Naive B cell (primary cell): Measurements from ENCODE around the gene PAPSS2. TPM values are rescaled to one million over a fixed set of nuclear protein-coding genes. Genes with fewer than 3 reads are reported as not detected.
A peak's percentile ranks its signal among the peaks of the same experiment; 100 is the strongest.

Experiments
- ATAC-seq, 2 donors: fragments of 150-1000 bp; cut with Tn5 transposase; 2 replicates each; pipeline ENCODE4 v1.10.0; 2021; ENCODE audit warnings: low read depth in 2 of 2, mild to moderate bottlenecking in 2 of 2, moderate library complexity in 2 of 2
- DNase-seq: peaks from one replicate; pipeline ENCODE4 v3.0.0; 2022
- H3K27ac Mint-ChIP-seq, 6 donors: one replicate each; pipeline ENCODE4 v1.8.0; 2020 to 2022; ENCODE audit warnings: mild to moderate bottlenecking in 6 of 6, mixed read lengths in 6 of 6, moderate library complexity in 5 of 6, inconsistent platforms in 2 of 6
- H3K27me3 Mint-ChIP-seq, 3 donors: one replicate each; pipeline ENCODE4 v1.8.0; 2021 to 2022; ENCODE audit warnings: mixed read lengths in 3 of 3, mild to moderate bottlenecking in 1 of 3
- H3K36me3 Mint-ChIP-seq, 2 donors: one replicate each; pipeline ENCODE4 v1.8.0; 2020 to 2022; ENCODE audit warnings: mixed read lengths in 2 of 2, inconsistent platforms in 1 of 2, mild to moderate bottlenecking in 1 of 2
- H3K4me1 Mint-ChIP-seq, 3 donors: one replicate each; pipeline ENCODE4 v1.8.0; 2020 to 2022; ENCODE audit warnings: mixed read lengths in 3 of 3, inconsistent platforms in 1 of 3, mild to moderate bottlenecking in 1 of 3, moderate library complexity in 1 of 3
- H3K4me3 Mint-ChIP-seq, 8 donors: one replicate each; pipeline ENCODE4 v1.8.0; 2020 to 2022; ENCODE audit warnings: mild to moderate bottlenecking in 8 of 8, mixed read lengths in 8 of 8, moderate library complexity in 8 of 8, inconsistent platforms in 2 of 8
- H3K9me3 Mint-ChIP-seq, 7 donors: one replicate each; pipeline ENCODE4 v1.8.0; 2020 to 2022; ENCODE audit warnings: mixed read lengths in 7 of 7, mild to moderate bottlenecking in 5 of 7, inconsistent platforms in 2 of 7, moderate library complexity in 1 of 7
- polyA plus RNA-seq, 6 donors: library from polyadenylated mRNA; unstranded; fragments of 300-500 nt; fragmentation: Illumina TruSeq; gene quantifications; one replicate each; pipeline ENCODE4 v1.2.3, GENCODE V29; 2021; ENCODE audit warnings: low read depth in 6 of 6

PAPSS2 gene
- polyA plus RNA-seq, 6 donors from 2014 or later: 0.07 to 0.13 TPM; not detected in 4

DNA sequence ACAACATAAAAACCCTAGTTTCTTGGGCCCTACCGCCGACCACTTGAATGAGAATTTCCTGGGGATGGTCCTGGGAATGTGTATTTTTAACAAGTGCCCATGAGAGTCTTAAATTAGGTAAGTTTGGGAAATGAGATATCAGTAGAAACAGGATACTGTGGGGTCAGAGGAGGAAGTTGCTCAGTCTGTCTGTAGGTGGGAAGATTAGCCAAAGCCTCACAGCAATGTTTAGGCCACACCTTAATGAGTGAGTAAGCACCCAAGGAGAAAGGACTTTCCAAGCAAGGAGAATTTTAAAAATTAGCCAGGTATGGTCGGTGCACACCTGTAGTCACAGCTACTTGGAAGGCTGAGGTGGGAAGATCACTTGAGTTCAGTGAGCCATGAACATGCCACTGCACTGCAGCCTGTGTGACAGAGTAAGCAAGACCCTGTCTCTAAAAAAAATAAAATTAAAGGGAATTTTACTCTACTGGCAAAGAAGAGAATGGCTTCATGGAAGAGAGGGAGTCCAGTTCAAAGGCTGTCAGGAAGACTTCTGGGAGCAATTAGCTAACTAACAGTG lies 31.9 kb downstream of the PAPSS2 start:
- no peaks in the 10 kb centered on the region for H3K4me1 Mint-ChIP-seq

GRCh38 chr10:87692956-87693484 lies 33.3 kb downstream of the PAPSS2 start:
- Mint-ChIP-seq H3K27ac (no peak overlapping the region), H3K4me1 (no peaks in the 10 kb centered on the region), H3K4me3 (no peak overlapping the region), H3K9me3 (no peaks in the 10 kb centered on the region), H3K36me3 (no peaks in the 10 kb centered on the region), H3K27me3 (peaks cover 0 to 6% (median 6%) of the 10 kb centered on the region in 3 donors)
- no peak for DNase-seq
- no peak for ATAC-seq

More for the DNA sequence above, 31.9 kb downstream of the PAPSS2 start:
- Mint-ChIP-seq H3K9me3 (no peaks in the 10 kb centered on the region), H3K27me3 (no peaks in the 10 kb centered on the region), H3K4me3 (no peak overlapping the region), H3K27ac (no peak overlapping the region), H3K36me3 (no peaks in the 10 kb centered on the region)
- ATAC-seq: no peak
- no peak for DNase-seq

DNA sequence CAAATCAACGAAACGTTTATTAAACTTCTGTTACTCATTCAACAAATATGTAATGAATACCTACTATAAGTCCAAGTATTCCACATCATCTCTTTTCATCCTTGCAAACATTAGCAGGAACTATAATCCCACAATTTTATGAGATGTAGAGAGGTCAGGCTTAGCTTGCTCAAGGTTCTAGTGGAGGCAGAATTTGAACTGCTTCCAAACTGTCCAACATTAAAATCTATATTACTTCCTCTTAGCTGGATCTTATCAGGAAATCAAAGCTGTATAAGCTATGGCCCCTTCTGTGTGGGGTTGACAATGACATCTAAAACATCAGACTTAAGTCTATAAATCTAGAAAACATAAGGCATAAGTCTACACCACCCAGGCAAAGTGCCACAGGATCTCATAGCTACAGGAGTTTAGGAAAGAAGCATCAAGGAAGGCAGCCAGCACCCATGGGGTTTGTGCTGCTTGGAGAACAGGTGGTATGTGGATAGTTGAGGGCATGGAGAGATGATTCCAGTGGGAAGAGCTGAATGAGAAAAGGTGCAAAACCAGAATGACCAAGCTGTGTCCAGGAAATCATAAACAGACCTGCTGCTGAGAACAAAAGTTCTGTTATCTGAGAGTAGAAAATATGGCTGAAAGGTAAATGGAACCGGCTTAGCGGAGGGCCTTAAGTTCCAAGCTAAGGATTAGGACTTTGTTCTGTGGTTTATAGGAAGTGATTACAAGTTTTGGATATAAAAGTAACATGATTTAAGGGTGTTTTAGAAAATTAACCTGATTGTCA lies 34.5 kb downstream of the PAPSS2 start:
- no peak overlapping the region for H3K27ac Mint-ChIP-seq
- H3K4me3 Mint-ChIP-seq: no peak overlapping the region
- H3K27me3 Mint-ChIP-seq: peaks cover 0 to 6% (median 6%) of the 10 kb centered on the region in 3 donors
- no peaks in the 10 kb centered on the region for H3K4me1 Mint-ChIP-seq
- DNase-seq (no peak), ATAC-seq (no peak)
- no peaks in the 10 kb centered on the region for H3K36me3 Mint-ChIP-seq
- no peaks in the 10 kb centered on the region for H3K9me3 Mint-ChIP-seq

GRCh38 chr10:87695074-87695473 lies 35.4 kb downstream of the PAPSS2 start:
- Mint-ChIP-seq H3K4me1 (no peaks in the 10 kb centered on the region), H3K27ac (no peak overlapping the region), H3K27me3 (peaks cover 0 to 6% (median 6%) of the 10 kb centered on the region in 3 donors), H3K9me3 (no peaks in the 10 kb centered on the region), H3K36me3 (no peaks in the 10 kb centered on the region), H3K4me3 (no peak overlapping the region)
- DNase-seq (no peak), ATAC-seq (no peak)

DNA sequence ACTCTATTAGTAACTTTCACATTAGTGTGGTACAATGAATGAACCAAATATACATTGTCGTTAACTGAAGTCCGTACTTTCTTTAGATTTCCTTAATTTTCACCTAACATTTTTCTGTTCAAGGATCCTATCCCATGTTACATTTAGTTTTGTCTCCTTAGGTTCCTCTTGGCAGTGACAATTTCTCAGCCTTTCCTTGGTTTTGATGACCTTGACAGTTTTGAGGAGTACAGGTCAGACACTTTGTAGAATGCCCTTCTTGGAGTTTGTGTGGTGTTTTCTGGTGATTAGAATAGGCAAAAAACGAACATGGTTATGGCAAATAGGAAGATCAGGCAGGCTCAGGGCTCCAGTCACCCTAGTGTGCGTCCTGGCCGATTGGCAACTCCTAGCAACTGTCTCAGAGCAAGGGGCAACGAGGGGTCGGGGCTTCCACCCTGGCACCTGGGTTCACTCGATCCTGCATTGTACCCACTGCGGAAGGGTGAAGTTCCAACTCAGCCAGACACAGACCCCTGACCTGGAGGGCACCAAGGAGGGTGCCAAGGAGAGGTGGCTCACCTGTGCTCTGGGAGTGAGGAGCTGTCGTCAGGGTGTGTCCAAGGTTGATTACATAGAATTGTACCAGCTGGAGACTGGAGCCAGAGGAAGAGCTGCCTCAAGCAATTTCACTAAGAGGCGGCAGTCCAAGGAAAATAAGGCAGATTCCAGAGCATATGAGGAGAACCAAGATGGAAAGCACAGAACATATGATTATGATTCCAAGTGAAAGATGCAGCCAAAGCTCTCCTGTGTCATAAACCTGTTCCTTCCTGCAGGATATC lies 37.5 kb downstream of the PAPSS2 start:
- Mint-ChIP-seq H3K27me3 (peaks cover 0 to 6% (median 6%) of the 10 kb centered on the region in 3 donors), H3K4me3 (no peak overlapping the region), H3K9me3 (no peaks in the 10 kb centered on the region), H3K36me3 (no peaks in the 10 kb centered on the region), H3K27ac (no peak overlapping the region), H3K4me1 (no peaks in the 10 kb centered on the region)
- DNase-seq: no peak
- ATAC-seq: no peak

- Mint-ChIP-seq H3K27me3 (peaks cover 0 to 9% (median 6%) of the 10 kb centered on the region in 3 donors), H3K9me3 (no peaks in the 10 kb centered on the region), H3K36me3 (no peaks in the 10 kb centered on the region), H3K4me3 (no peak overlapping the region), H3K27ac (no peak overlapping the region), H3K4me1 (no peaks in the 10 kb centered on the region)
- DNase-seq (no peak), ATAC-seq (no peak)
Observed at GRCh38 chr10:87700031-87700796, 40.5 kb downstream of the PAPSS2 start.

DNA sequence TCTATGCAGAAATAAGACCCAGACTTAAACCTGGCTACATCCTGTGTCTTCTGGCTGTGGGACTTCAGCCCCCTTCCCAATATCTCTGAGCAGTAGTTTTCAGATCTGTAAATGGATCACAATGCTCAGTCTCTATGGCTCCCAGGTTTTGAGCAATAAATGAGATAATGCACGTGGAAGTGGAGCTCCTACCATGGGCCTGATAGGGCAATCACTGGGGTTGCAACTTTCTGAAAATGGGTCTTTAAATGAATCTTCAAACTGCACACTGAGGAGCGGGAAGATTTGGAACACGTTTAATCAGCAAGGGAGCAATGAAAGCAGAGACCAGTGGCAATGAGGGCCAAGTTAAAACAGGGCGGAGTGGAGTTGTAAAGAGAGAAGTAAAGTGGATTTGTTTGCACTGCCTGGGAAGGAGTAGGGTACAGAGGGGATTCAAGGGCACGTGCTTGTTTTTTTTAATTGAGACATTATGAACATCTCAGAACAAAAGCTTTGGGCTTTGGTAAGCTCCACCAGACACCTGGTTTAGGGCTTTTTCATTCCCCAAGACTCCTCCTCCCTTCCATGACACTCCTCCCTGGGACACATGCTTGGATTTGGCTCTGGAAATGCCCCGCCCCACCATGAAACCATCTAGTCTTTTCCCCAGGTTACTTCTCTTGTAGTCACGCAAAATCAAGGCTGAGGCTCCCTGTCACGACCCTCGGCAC lies 42.7 kb downstream of the PAPSS2 start:
- H3K27me3 Mint-ChIP-seq: peaks cover 0 to 7% (median under 1%) of the 10 kb centered on the region in 3 donors
- ATAC-seq: no peak
- no peaks in the 10 kb centered on the region for H3K4me1 Mint-ChIP-seq
- no peak overlapping the region for H3K4me3 Mint-ChIP-seq
- no peaks in the 10 kb centered on the region for H3K9me3 Mint-ChIP-seq
- DNase-seq: no peak
- H3K36me3 Mint-ChIP-seq: no peaks in the 10 kb centered on the region
- peak overlapping the region in 1 of 6 donors; percentile 78 for H3K27ac Mint-ChIP-seq

DNA sequence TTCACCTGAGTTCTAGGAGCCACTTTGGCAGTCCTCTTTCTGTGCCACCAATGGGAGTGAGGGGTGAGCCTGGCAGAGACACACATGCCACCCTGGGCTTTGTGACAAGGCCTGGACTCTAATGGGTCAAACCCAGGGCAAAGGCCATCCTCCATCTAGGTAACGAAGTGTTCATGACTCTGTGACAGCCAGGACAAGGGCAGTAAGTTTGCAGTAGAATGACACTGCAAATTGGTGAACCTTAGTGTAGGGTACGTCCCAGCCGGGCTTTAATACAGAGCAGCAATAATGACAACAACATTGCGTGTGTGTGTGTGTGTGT lies 43.3 kb downstream of the PAPSS2 start:
- Mint-ChIP-seq H3K4me3 (no peak overlapping the region), H3K9me3 (no peaks in the 10 kb centered on the region), H3K4me1 (no peaks in the 10 kb centered on the region)

DNA sequence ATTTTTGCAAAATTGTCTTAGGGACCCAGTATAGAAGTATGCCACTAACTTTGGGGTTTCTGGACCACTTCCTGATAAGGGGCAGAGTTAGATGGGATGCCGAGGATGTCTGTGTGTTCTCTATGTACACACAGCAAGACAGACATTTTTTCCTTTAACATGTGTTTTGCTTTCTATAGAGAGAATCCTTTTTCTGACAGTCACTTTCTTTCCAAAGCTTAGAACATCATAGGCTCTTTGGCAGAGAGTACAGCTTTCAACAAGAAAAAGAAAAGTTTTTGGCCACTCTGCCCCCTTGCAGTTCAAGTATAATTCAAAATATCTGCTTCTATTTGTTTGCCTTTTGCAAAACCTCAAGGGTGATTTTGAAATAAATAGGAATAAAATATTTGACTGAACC lies 44.1 kb downstream of the PAPSS2 start:
- H3K9me3 Mint-ChIP-seq: no peaks in the 10 kb centered on the region
- H3K36me3 Mint-ChIP-seq: no peaks in the 10 kb centered on the region
- DNase-seq: no peak
- peaks cover 0 to 4% (median 0%) of the 10 kb centered on the region in 3 donors for H3K27me3 Mint-ChIP-seq
- ATAC-seq: no peak
- no peaks in the 10 kb centered on the region for H3K4me1 Mint-ChIP-seq
- no peak overlapping the region for H3K4me3 Mint-ChIP-seq
- no peak overlapping the region for H3K27ac Mint-ChIP-seq

More for the DNA sequence above, 43.3 kb downstream of the PAPSS2 start:
- DNase-seq (no peak), ATAC-seq (no peak)
- Mint-ChIP-seq H3K36me3 (no peaks in the 10 kb centered on the region), H3K27me3 (peaks cover 0 to 4% (median 0%) of the 10 kb centered on the region in 3 donors), H3K27ac (peak overlapping the region in 1 of 6 donors; percentile 78)

DNA sequence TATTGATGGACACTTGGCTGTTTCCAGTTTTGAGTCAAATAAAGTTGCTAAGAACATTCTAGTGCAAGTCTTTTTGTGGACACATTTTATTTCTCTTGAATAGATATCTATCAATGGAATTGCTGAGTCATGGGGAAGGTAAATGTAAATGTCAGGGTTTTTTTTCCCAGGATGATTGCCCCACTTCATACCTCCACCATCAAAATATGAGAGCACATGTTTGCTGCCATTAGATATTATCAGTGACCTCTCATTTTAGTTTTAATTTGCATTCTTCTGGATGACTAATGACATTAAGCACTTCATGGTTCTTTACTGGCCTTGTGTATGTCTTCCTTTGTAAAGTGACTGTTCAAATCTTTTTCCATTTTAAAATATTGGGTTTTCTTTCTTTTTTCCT lies 45.7 kb downstream of the PAPSS2 start:
- H3K36me3 Mint-ChIP-seq: no peaks in the 10 kb centered on the region
- H3K9me3 Mint-ChIP-seq: no peaks in the 10 kb centered on the region
- H3K4me1 Mint-ChIP-seq: no peaks in the 10 kb centered on the region
- ATAC-seq (no peak), DNase-seq (no peak)
- peaks cover 0 to 4% (median 0%) of the 10 kb centered on the region in 3 donors for H3K27me3 Mint-ChIP-seq
- no peak overlapping the region for H3K4me3 Mint-ChIP-seq
- peak overlapping the region in 1 of 6 donors; percentile 62 for H3K27ac Mint-ChIP-seq

DNA sequence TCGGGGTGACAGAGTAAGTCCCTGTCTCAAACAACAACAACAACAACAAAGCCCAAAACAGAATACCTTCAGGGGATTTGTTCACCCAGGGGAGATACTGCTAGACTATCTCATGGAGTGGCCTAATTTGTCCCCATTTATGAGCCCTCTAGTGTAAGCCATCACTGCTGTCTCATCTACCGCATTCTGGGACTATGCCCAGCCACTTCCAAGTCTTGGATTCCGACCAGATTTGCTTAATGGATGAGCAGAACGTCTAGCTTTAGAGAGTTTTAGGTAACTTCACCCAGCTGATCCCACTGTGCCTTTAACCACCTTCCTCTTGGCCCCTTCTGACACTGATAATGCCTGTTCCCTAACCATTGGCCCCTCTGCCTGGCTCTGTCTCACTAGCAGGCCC lies 47.1 kb downstream of the PAPSS2 start:
- H3K4me3 Mint-ChIP-seq: no peak overlapping the region
- no peaks in the 10 kb centered on the region for H3K4me1 Mint-ChIP-seq
- ATAC-seq (no peak), DNase-seq (no peak)
- H3K27me3 Mint-ChIP-seq: peaks cover 0 to 8% (median 0%) of the 10 kb centered on the region in 3 donors
- no peaks in the 10 kb centered on the region for H3K9me3 Mint-ChIP-seq
- no peaks in the 10 kb centered on the region for H3K36me3 Mint-ChIP-seq
- no peak overlapping the region for H3K27ac Mint-ChIP-seq

GRCh38 chr10:87707254-87707653 lies 47.6 kb downstream of the PAPSS2 start:
- ATAC-seq (no peak), DNase-seq (no peak)
- no peaks in the 10 kb centered on the region for H3K36me3 Mint-ChIP-seq
- H3K4me3 Mint-ChIP-seq: no peak overlapping the region
- H3K27me3 Mint-ChIP-seq: peaks cover 0 to 9% (median 0%) of the 10 kb centered on the region in 3 donors
- no peaks in the 10 kb centered on the region for H3K9me3 Mint-ChIP-seq
- no peak overlapping the region for H3K27ac Mint-ChIP-seq
- no peaks in the 10 kb centered on the region for H3K4me1 Mint-ChIP-seq
